Left ventricle myocardium inferior (tissue), 1 donor: ENCODE results near the gene TRMT13. TPM values are rescaled to one million over a fixed set of nuclear protein-coding genes. Genes with fewer than 3 reads are reported as not detected.

Source experiments
- DNase-seq: peaks from one replicate; pipeline ENCODE4 v3.0.0-alpha.2; 2020
- H3K27ac ChIP-seq: fragments of 200-600 bp; replicated peaks from 2 replicates; pipeline ENCODE4 v1.8.0; 2021
- H3K27me3 ChIP-seq: fragments of 200-600 bp; 2 replicates; pipeline ENCODE4 v1.8.0; 2021; ENCODE audit warnings: low read depth
- H3K36me3 ChIP-seq: fragments of 200-600 bp; 2 replicates; pipeline ENCODE4 v1.8.0; 2021
- H3K4me1 ChIP-seq: fragments of 200-600 bp; 2 replicates; pipeline ENCODE4 v1.8.0; 2021
- H3K4me3 ChIP-seq: fragments of 200-600 bp; 2 replicates; pipeline ENCODE4 v1.8.0; 2021; ENCODE audit warnings: mild to moderate bottlenecking, moderate library complexity
- H3K9me3 ChIP-seq: fragments of 200-600 bp; replicated peaks from 2 replicates; pipeline ENCODE4 v1.8.0; 2021
- intact Hi-C: fragments of 100-400 bp; cut with micrococcal nuclease; formaldehyde crosslinking; loops from one replicate; pipeline ENCODE4 v1.11.0; 2022
- total RNA-seq: library from RNA; stranded (reverse); fragmentation: NEBNext Ultra II Directional; extraction: Animal tissue kit (Norgen Biotek cat#: 25700); gene quantifications from one replicate; pipeline ENCODE4 v1.2.1, GENCODE V29; 2021
- TF ChIP-seq, protein P1 (sequence below): fragments of 200-600 bp; IDR thresholded peaks from 2 replicates; pipeline ENCODE4 v1.8.0; 2021; ENCODE audit warnings: antibody characterized with exemption, mild to moderate bottlenecking, borderline replicate concordance
- donor health status: DM: no; HTN: yes; CAD: no; lungs with severe emphysema.

Gene TRMT13
- total RNA-seq, 1 donor from 2014 or later, result 7.5 TPM

DNA sequence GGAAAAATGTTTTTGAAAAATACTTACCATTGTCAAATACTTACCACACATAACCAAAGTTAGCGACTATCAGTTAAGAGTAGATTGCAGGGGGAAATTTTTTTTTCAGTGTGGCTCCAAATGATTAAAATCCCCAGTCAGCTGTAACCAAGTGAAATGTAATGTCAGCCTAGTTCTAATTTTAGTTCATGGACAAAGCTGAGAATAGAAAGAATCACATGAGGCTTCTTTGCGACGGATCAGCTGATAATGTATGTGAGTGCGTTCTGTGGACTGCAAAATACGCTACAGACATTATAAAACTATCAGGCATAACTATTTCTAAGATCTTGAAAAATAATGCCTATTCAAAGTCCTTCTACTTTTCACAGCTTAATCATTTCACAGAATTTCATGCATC, 45.1 kb downstream of the TRMT13 start, which contains the start of gene LRRC39:
Gene LRRC39, minus strand, starts transcription at position 166 of the 400 bp plus-strand sequence. CDS start 9,740 bp downstream, outside the sequence.
- Histone ChIP-seq H3K4me3 (peak within 1 kb of the TSS; percentile 63), H3K27ac (peak within 1 kb of the TSS; percentile 85), H3K9me3 (peaks cover 6% of the 10 kb centered on the region), H3K36me3 (peaks cover 6% of the 10 kb centered on the region), H3K4me1 (peaks cover 7% of the 10 kb centered on the region), H3K27me3 (no peaks in the 10 kb centered on the region)
- intact Hi-C loops, result no loop called here
- DNase-seq, result no peak
- TF ChIP-seq, protein P1, sequence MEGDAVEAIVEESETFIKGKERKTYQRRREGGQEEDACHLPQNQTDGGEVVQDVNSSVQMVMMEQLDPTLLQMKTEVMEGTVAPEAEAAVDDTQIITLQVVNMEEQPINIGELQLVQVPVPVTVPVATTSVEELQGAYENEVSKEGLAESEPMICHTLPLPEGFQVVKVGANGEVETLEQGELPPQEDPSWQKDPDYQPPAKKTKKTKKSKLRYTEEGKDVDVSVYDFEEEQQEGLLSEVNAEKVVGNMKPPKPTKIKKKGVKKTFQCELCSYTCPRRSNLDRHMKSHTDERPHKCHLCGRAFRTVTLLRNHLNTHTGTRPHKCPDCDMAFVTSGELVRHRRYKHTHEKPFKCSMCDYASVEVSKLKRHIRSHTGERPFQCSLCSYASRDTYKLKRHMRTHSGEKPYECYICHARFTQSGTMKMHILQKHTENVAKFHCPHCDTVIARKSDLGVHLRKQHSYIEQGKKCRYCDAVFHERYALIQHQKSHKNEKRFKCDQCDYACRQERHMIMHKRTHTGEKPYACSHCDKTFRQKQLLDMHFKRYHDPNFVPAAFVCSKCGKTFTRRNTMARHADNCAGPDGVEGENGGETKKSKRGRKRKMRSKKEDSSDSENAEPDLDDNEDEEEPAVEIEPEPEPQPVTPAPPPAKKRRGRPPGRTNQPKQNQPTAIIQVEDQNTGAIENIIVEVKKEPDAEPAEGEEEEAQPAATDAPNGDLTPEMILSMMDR, result no peak

DNA sequence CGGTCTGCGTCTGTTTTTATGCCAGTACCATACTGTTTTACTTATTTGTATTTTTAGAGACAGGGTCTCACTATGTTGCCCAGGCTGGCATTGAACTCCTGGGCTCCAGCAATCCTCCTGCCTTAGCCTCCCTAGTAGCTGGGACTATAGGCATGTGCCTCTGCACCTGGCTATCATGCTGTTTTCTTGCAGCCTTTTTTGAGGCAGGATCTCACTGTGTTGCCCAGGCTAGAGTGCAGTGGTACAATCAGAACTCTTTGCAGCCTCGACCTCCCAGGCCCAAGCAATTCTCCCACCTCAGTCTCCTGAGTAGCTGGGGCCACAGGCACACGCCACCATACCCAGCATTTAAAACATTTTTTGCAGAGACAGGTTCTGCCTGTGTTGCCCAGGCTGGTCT, 50.4 kb downstream of the TRMT13 start:
- no peaks in the 10 kb centered on the region for H3K36me3 ChIP-seq

DNA sequence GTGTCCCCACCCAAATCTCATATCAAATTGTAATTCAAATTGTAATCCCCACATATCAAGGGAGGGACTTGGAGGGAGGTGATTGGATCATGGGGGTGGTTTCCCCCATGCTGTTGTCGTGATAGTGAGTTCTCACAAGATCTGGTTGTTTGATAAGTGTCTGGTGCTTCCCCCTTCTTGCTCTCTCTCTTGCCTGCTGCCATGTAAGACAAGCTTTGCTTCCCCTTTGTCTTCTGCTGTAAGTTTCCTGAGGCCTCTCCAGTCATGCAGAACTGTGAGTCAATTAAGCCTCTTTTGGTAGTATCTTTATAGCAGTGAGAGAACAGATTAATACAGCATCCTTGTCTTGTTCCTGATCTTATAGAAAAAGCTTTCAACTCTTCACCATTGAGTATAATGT, 51.6 kb downstream of the TRMT13 start:
- no peak overlapping the region for H3K27ac ChIP-seq
- TF ChIP-seq, protein P1, result no peak
- H3K4me1 ChIP-seq, result peaks cover 8% of the 10 kb centered on the region
- peaks cover 6% of the 10 kb centered on the region for H3K9me3 ChIP-seq
- intact Hi-C loops, result no loop called here
- H3K27me3 ChIP-seq, result no peaks in the 10 kb centered on the region
- no peak for DNase-seq
- H3K36me3 ChIP-seq, result no peaks in the 10 kb centered on the region
- H3K4me3 ChIP-seq, result no peak overlapping the region

More for the DNA sequence above, 50.4 kb downstream of the TRMT13 start:
- TF ChIP-seq, protein P1, result no peak
- no peak overlapping the region for H3K27ac ChIP-seq
- H3K4me3 ChIP-seq, result no peak overlapping the region
- no peak for DNase-seq
- intact Hi-C loops, result no loop called here
- no peaks in the 10 kb centered on the region for H3K27me3 ChIP-seq
- peaks cover 7% of the 10 kb centered on the region for H3K4me1 ChIP-seq
- H3K9me3 ChIP-seq, result peaks cover 6% of the 10 kb centered on the region

DNA sequence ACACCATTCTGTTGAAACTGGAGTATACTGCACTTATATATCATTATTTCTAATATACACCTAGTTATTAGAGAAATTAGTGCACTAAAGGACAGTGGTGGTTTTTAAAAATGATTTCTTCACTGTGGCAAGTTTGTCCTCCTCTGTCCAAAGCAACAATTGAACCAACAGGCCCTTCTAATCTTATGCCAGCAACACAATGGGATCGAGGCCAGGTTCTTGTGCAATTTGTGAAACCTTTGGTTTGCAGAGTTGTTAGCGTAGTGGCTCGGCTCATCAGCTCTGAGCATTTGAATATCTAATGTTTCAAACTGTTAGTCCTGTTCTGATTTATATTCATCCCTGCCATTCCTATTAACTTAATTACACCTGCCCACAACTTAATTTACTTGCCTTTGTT, 54.9 kb downstream of the TRMT13 start:
- Histone ChIP-seq H3K4me3 (peak overlapping the region; percentile 43), H3K9me3 (no peaks in the 10 kb centered on the region), H3K27ac (peak overlapping the region; percentile 91), H3K27me3 (no peaks in the 10 kb centered on the region), H3K36me3 (peaks cover 4% of the 10 kb centered on the region), H3K4me1 (peaks cover 15% of the 10 kb centered on the region)
- peak; percentile 45 for DNase-seq
- TF ChIP-seq, protein P1, result no peak
- intact Hi-C loops, result no loop called here

DNA sequence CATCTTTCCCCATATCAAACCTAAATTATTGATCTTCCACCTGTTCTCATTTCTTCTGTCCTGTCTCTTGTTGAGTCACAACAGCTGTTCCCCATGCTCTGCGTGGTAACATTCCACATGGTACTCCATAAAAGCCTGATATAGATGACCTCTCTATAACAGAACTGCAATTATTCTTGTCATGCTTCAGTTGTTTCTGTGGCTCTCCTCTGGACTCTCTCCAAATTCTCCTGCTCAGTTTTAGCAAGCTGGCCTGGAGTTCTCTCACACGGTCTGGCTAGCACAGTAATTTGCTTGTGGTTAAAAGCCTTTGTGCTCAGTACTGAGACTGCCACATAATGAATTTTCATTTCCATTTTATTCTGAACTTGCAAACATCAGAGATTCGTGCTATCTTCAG, 55.7 kb downstream of the TRMT13 start:
- TF ChIP-seq, protein P1, result no peak

More for the DNA sequence above, 55.7 kb downstream of the TRMT13 start:
- H3K27ac ChIP-seq, result peak overlapping the region; percentile 91
- no peaks in the 10 kb centered on the region for H3K9me3 ChIP-seq
- peaks cover 15% of the 10 kb centered on the region for H3K4me1 ChIP-seq
- DNase-seq, result no peak
- H3K4me3 ChIP-seq, result peak overlapping the region; percentile 43
- peaks cover 11% of the 10 kb centered on the region for H3K36me3 ChIP-seq
- intact Hi-C loops, result no loop called here
- H3K27me3 ChIP-seq, result no peaks in the 10 kb centered on the region
